Fibroblast of gingiva (primary cell): ENCODE measurements around the gene SLC15A4.
A peak's percentile ranks its signal among the peaks of the same experiment; 100 is the strongest.

Experiments
- DNase-seq: peaks from one replicate; pipeline ENCODE4 v3.0.0-alpha.2; 2011; ENCODE audit warnings: low read depth

The SLC15A4 gene

DNA sequence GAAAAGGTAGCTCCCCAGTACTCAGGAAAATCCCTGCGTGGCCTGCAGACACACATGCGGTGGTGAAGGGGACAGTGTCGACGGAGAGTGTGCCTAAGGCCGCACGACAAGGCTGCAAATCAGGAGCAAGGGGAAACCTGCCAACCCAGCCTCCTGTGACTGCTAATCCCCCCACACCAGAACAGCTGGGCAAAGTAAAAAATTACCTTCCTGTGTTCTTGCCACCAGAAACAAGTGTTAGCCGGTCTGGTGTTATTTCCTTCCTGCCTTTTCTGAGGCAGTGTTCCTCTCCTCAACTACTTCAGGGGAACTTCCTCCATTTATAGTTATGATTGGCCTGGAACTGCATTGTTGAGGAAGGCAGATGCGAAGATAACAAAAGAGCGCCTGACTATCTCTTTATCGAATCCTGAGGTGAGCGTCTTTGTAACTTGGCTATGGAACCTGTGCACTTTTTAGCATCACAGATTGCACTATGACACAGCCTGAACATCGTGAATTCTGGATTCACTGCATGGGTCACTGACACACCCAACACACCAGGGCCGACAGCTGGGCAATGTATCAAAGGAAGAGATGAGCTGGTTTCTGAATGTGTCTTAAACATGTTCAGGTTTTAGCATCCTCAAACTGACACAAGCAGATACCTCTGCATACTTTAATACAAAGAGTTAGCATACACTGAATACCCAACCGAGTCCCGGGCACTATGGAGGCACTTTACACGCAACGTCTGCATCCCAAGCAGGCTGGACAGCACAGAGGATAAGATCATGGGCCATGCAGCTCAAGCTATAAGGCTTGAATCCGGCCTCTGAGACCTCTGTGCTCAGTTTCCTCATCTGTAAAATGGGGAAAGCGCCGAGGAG is 28.9 kb downstream of the SLC15A4 start:
- DNase-seq = no peak

DNA sequence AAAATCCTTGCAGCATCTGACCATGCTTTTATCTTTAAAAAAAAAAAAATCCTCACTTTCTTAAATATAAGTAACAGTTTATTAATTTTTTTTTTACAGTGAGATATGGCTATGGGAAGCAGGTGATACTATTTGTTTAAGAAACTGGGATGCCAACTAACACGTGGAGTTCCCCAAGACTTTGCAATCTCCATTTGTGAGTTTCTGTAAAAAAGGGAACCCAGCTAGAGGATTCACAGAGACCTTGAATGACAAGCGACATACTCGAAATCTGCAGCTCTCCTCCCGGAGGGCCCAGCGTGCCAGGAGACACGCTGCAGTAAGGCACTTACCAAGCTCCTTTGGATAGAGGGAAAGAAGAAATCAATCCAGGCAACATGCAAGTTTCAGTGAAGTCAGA is 30.1 kb downstream of the SLC15A4 start:
- no peak for DNase-seq

DNA sequence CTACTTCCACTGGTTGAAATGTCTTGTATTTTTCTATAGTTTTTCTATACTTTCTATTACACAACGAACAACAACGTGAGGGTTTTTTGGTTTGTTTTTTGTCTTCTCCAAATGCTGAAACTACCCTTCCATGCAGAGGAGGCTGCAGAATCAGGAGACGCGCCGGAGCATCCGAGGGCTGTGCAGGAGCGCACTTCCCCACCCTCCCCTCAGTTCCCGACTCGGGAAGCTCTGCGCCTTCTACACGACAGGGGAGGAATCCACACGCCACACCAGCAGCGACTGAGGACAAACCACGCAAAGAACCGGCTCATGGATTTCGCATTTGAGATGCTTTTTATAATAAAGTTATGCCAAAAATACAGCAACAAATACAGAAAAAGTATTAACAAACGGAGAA is 30.9 kb downstream of the SLC15A4 start:
- no peak for DNase-seq

DNA sequence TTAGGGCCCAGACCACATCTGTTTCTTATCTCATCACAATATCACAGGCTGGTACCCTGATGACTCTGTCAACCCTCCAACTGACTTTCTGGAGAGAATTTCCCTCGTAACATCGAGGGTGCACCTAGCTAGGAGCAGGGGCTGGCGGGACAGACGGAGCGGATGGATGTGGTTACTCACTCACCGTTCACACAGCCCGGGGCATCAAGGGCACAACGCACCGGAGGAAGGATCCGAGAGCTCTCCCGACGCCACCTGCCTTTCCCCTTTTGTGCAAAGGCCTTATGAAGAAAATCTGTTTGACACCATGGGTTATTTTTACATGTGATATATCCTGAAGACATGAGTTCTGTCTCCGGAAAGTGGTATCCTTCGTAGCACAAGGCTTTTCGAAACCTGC is 31.4 kb downstream of the SLC15A4 start:
- DNase-seq = no peak

DNA sequence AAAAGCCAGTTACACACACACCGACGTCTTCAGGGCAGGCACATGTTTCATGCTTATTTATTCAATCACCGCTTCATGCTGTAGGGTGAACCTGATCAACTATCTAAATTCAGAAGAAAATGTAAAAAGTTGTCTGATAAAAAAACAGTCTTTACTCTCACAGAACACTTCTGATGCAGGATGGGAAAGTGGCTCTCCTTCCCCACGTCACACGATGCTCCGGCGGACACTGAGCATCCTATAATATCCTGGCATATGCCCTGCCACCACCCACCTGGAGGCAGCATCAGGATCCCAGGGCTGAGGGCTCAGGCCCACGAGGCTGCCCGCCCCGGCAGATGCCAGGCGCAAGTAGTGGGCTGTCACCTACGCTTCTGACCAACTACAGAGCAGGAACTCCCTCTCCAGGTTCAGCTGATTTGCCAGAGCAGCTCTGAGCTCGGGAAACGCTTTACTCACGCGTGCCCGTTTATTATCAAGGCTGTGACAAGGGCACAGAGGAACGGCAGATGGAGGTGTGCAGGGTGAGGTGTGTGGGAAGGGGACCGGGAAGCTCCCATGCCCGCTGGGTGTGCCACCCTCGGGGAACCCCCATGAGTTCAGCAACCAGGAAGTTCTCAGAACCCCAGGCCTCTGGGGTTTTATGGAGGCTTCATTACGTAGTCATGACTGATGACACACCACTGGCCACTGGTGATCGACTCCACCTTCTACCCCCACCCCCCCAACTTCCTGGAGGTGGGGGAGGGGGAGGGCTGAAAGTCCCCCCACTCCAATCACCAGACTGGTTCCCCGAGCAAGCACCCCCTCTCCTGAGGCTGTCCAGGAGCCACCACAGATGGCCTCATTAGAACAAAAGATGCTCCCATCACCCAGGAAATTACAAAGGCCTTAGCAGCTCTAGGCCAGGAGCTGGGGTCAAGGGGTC is 32.1 kb downstream of the SLC15A4 start:
- DNase-seq = no peak

DNA sequence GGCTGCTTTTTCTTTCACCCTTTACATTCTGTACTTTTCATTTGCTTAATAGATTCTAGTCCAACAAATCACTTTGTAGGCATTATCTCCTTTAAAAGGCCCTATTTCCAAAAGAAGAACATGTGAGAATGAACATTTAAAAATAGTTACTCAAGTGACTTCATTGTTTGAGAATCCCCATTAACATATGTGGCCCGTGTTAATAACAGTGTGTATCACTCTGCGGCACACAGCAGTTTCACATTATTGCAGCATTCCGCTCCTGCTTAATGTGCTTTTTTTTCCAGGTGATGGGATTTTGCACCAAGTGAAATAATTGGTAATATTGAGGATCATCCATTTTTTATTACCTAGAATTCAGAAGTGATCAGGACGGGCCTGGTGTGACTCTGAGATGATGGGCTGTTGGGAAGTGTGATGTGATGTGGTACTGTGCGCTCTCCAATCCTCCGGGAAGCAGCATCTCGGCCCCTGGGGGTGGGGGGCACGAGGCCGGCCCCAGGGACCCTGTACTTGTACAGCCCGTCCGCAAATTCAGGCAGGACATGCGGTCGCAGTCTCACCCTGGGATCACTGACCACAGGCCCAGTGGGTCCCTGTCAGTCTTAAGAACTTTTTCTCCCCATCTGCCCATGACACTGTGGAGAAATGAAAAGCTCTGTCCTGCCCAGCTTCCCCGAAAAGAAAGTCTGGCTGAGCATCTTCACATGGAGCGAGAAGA is 32.9 kb downstream of the SLC15A4 start:
- DNase-seq = no peak

DNA sequence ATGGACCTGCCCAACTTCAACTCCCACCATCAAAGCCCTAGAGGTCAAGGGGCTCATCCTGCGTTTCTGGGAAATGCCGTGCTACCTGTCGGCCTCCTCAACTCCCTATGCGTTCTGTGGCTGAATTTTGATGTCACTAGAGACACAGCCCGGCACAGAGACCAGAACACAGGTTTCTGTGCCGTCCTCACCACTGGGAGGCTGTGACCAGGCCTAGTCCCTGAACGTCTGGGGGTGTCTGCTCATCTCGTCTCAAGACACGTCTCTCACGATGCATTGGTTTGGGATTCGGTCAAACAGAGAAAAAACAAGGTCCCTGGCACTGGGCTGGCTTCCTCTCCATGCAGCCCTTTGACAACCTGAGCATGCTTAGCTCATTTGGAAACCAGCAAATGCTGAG is 33.5 kb downstream of the SLC15A4 start:
- no peak for DNase-seq

DNA sequence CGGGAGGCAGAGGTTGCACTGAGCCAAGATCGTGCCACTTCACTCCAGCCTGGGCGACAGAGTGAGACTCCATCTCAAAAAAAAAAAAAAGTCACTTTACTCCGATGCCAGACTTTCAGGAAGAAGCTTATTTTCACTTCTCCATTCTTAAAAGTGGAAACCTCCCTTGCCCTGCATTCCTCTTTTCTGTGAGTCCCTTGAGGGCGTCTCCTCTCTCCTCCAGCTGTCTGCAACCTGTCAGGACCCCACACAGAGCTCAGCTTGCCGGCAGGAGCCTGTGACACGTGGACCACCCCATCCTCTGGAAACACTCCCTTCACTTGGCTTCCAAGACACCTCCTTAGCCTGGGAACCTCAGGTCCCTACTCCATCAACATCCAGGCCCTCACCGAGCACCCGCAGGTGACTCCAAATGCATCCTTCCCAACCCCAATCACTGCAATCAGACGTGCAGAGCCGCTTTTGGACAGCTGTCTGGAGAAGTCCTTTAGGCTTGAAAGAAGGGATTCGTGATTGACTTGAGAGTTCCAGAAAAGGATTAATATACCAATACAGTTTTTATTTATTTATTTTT is 34.3 kb downstream of the SLC15A4 start:
- DNase-seq = no peak

DNA sequence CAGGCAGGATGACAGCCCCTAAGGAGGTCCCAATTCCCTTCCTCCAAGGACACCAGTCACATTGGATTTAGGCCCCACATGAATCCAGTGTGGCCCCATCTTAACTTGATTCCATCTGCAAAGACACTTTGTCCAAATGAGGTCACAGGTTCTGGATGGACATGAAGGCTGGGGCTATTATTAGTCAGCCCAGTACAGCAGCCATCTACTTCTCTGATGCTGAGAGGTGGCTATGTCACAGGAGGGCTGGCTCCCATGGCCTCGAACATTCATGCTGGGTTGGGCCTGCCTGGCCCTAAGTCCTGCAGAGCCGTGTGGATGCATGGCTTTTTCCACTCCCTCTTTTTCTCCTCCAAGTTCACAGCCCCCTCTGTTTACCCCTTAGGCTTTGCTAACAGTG is 35.9 kb downstream of the SLC15A4 start:
- DNase-seq = no peak

DNA sequence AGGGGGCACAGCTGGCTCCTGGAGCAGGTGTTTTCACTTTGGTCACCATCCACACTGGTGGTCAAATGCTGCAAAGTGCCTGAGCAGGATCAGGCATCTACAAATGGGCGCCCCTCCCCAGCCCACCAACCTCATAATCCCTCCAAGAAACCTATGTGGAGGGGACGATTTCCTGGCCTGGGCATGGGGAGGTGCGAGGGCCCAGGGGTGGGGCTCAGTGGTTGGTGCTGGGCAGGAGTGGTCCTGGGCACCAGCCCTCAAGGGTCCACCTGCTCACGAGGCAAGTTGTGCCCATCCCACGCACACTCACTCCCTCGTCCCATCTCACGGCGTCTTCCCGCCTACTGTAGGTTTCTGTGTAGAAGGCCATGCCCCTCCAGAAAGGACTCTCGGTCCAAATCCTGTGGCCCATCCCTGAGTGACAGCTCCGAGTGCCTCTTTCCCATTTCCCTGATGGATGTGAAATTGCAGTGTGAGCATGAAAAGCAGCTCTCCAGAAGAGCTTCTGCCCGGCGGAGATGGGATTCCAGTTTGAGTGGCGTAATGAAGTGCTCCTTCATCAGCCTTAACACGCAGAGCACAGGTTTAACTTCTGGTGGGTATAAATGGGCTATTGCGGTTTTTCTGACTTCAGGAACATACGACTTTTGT is 36.9 kb downstream of the SLC15A4 start:
- DNase-seq = no peak

DNA sequence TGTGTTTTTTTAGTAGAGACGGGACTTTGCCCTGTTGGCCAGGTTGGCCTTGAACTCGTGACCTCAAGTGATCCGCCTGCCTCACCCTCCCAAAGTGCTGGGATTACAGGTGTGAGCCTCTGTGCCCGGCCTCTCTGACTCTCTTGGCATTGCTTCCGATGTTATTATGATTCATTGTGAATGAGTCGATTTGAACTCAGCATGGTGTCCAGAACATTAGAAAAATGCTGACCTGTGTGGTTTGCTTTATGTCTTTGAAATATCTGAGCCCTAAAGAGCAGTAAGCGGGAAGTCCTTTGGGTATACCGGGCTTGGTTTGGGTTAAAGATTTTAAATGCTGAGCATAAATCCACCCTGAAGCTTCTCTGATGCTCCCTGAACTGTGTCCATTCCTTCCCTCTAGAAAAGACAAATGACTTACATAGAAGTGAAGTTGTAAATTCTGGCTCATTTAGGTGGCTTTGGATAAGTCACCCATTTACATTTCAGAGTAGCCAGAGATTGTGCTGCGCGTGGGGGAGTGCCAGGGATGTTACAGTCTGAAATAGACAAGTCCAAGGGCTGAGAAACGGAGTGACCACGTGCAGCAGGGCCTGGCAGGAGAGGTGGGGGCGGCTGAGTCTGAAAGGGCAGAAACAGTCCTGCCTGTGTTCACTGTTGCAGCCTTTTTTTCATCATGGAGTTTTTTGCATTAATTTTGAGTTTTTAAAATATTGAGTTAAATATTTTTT is 39.6 kb downstream of the SLC15A4 start:
- no peak for DNase-seq

DNA sequence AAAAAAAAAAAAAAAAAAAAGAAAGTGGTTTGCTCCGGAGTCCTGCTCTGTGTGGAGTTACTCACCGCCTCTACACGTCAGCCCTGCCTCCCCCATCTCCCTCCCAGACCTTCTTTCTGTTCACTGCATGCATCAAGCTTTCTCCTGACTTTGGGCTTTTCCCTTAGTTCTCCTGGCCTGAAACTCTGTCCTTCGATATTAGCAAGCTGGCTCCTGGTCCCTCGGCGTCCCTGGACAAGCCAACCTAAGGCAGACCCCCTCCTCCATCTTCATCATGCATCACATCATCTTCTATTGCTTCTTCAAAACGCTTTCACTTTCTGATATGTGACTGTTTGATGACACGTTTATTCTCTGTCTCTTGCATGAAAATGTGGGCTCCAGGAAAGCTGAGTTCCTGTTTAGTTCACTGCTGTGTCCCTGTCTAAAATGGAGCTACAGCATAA is 40.6 kb downstream of the SLC15A4 start:
- no peak for DNase-seq

DNA sequence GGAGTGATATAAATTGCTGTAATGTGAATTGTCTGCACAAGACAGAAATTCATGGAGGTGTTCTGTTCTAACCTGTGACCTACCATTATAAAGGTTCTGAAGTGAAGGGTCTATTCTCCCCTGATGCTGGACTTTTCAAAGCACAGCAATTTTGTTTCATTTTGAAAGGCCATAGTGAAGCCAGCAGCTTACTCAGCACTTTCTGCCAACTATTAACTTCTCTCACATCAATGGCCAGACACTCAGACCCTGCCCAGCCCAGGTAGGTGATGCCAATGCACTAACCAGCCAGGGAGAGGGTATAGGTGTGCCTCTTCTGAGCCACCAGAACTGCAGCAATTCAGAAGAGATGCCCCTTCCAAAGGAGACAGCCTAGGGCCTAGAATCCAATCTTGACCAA is 43.9 kb downstream of the SLC15A4 start:
- DNase-seq = no peak

DNA sequence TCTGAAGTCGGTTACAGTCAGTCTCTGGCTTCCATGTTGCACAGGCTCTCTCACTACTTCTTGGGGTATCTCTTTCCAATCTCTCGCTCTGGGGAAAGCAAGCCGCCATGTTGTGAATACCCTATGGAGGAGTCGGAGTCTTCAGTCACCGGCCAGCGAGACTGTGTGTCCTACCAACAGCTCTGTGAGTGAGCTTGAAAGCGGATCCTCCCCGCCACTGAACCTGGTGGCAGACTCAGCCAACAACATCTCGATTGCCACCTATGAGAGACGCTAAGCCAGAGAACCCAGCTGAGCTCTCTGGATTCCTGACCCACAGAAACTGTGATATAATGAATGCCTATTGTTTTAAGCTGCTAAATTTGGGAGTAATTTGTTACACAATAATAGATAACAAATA is 51.5 kb downstream of the SLC15A4 start:
- DNase-seq = no peak

DNA sequence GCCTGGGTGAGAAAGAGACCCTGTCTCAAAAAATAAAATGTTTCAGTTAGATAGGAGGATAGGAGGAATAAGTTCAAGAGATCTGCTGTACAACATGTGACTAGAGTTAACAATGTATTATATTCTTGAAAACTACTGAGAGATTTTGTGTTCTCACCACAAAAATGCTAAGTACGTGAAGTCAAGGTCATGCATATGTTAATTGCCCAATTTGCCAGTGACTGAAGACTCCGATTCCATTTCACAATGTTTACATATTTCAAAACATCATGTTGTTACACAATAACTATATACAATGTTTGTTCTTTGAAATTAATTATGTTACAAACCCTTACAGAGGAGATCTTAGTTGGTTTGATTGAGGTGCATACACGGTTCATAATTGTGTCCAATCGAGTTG is 52.1 kb downstream of the SLC15A4 start:
- DNase-seq = peak; percentile 69

DNA sequence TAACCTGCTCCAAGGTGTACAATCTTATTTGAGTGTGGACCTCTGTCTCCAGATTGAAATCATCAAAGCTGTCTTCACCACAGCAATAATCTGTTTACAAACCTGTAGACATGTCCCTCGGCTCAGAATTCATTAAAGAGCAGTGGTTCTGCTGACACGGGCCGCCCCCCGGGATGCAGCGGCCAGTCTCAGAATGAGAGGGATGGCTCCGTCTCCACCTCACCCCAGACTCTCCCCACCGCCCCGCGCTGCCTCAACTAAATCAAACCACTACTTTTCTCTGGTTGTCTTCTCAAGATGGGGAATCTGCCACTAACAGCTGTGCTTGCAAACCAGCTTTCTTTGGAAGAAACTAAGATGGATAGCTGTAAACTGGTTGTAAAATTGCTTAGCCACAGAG is 56.2 kb downstream of the SLC15A4 start:
- DNase-seq = no peak

DNA sequence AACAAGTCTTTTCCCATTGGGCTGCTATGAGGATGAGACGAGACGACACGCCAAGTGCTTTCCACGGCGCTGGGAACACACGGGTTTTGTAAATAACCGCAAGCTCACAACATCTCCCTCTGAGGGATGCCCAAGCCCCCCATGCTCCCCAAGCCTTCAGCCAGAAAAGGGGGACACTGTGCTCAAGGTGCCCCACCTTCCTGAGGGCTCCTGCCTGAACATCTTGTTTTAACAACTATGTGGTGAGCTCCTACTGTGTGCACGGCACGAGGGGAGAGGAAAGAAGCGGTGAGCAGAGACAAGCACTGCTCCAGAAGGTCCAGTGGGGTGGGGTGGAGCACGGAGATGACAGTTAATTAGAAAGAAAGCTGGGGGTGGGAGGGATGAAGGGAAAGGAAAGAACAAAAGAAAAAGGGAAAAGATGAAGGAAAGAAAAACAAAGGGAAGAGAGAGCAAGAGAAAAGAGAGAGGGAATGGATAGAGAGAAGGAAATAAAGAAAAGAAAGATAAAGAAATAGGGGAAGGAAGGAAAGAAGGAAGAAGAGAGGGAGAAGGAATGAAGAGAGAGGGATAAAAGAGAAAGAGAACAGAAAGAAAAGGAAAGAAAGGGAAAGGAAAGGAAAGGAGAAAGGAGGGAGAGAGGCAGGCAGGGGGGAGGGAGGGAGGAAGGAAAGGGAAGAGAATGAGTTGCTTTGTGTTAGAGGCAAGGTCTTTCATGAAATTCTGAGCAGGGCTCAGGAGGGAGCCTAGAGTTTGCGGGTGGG is 56.8 kb downstream of the SLC15A4 start:
- DNase-seq = no peak

DNA sequence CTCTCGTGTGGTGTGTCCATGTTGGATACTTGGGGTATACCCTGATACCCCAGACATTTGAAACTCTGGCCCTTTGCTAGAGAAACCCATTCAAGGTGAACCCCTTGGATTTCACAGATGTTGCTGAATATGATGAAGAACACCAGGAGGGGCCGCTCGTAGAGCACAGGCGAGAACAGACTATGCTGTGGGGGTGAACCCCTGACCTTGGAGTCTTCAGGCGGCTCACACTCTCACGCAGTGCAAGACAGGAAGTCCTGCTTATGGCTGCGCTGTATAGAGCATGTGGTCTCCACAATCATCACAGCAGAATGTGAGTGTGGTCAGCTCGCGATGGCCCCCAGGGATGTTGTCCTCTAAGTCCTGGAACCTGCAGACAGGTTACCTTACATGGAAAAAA is 60.4 kb downstream of the SLC15A4 start:
- DNase-seq = no peak

DNA sequence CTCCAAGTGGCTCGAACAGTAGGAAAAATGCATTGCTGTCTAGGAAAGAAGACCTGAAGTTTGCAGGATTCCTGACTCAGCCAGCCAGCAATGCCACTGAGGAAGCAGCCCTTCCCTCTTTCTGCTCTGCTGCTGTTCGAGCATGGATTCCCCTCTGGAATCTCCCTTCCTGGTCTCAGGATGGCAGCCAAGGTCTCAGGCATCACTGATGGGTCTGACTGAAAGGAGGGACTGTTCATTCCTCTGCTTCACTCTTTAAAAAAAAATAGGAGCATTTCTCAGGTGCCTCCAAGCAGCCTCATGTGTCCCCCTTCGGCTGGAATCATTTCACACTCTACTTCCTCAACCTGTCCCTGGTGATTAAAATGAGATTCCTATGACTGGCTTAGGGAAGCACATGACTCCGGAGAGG is 62.4 kb downstream of the SLC15A4 start:
- DNase-seq = no peak

DNA sequence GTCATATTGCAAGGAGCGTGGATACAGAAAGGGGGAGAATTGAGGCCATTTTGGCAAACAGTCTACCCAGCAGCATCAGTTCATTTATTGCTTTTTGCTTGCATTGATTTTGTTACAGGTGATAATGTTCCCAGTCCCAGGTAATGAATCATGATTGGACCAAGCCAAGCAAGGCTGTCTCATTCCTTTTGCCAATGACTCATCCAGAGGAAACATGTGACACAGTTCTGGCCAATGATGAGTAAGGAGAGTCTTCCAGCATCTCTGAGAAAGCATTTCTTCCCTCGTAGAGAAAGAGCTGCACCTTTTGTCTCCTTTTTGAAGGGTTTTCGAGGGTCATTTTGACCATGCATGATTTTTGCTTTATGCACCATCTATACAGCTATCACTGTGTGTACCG is 68.2 kb downstream of the SLC15A4 start:
- DNase-seq = no peak
